GM18519 (cell line): ENCODE measurements around the gene DNAJB2.
"Not testable (repeated sequence)": the region's sequence is repeated elsewhere in the genome, so short reads cannot be mapped to it uniquely, and the experiment has no call there.

ENCODE experiments used
- ATAC-seq: cut with Tn5 transposase; IDR thresholded peaks from one replicate; pipeline ENCODE4 v1.9.1; 2021; ENCODE audit warnings: mild to moderate bottlenecking, moderate library complexity; ENCODE audit not compliant: unreplicated experiment, low FRiP score

DNAJB2 gene

DNA sequence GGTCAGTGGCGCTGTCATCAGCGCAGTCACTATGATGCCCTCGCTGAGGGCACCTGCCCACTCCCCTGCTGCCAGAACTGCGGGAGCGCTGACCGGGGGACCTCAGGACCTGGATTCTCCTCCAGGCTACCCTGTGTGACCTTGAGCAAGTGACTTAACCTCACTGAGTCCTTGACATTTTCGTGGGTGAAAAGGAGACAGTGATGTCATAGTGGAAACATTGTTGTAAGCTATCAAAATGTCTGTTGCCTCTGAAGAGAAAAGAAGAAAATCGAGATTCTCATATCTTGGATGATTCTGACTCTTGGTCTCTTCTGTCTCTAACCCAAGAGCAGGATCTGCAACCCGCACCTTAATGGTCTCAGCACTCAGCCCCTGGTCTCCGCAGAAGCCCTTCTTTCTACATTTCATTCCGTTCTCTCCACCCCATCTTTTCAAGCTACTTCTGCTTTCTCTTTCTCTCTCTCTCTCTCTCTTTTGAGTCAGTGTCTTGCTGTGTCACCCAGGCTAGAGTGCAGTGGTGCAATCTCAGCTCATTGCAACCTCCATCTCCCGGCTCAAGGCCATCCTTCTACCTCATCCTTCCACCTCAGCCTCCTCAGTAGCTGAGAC is 24.5 kb upstream of the DNAJB2 start:
- peak; percentile 25 for ATAC-seq

DNA sequence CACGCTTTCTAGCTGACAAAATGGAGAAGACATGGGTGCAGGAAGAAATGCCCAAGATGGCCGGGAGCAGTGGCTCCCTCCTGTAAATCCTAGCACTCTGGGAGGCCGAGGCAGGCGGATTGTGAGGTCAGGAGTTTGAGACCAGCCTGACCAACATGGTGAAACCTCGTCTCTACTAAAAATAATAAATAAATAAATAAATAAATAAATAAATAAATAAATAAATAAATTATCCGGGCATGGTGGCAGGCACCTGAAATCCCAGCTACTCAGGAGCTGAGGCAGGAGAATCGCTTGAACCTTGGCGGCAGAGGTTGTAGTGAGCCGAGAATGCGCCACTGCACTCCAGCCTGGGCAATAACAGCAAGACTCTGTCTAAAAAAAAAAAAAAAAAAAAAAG is 20.2 kb upstream of the DNAJB2 start:
- ATAC-seq: not testable (repeated sequence)

DNA sequence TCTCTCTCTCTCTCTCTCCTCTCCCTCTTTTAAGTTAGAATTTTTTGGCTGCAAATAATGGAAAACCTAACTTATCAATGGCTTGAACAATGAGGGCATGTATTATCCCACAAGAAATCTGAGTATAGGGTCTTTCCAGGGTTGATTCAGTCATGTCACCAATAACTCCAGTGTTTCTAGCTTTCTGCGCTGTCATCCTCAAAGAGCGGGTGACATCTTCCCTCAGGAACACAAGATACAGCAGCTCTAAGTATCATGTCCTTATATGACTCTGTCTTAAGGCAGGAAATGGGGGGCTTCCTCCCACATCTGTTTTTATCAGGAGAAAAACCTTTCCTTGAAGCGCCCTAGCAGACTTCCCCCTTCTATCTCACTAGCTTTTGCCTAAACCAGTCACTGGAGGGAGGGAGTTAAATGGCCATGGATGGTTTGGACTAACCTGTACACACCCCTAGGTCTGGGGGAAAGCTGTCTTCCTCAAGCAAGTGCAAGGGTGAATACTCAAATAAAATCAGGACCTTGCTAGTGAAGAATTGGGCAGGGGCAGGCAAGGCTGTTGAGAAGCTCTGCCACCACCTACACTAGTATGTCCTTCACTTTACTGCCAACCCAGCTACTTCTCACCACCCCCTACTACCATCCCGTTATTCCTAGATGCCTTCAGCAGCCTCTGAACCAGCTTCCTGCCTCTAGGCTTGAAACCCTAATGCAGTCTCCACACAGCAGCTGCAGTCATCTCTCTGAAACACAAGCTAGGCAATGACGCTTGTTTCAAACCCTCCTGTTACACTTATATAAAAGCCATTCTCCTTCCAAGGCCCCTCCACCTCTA is 17.9 kb upstream of the DNAJB2 start:
- no peak for ATAC-seq

DNA sequence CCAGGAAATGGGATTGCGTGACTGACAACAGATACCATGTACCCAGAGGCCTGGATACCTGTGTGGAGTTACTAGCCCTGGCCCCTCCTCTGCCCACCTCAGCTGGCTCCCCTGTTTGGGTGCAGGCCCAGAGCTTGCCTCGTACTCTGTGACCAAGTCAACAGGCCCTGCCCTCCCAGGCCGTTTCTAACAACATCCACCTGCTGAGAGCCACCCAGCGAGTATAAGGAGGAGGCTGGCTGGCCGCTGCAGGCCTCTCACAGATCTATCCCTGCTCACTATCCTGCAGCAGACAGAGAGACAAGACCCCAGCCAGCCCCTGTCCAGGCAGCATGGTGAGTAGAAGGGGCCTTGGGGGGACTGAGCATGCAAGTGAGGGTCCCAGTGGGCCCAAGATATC is 12.9 kb upstream of the DNAJB2 start:
- ATAC-seq: no peak

DNA sequence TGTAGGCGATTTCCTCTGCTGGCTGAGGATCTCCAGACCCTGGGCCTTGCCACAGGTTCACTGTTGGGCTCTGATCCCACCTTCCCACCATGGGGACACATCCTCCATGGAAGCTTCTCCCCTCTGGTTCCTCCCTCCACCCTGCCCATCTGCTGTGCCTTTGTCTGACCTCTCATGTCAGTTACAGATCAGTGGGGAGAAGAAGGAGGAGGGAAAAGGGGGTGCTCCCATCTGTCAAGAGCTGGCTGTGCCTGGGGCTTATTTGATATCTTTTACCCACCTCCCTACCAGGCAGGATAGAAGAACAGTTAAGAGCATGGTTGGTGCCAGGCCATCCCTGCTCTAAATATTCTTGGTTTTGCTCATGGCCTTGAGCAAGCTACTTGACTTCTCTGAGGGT is 12.3 kb upstream of the DNAJB2 start:
- ATAC-seq: no peak

DNA sequence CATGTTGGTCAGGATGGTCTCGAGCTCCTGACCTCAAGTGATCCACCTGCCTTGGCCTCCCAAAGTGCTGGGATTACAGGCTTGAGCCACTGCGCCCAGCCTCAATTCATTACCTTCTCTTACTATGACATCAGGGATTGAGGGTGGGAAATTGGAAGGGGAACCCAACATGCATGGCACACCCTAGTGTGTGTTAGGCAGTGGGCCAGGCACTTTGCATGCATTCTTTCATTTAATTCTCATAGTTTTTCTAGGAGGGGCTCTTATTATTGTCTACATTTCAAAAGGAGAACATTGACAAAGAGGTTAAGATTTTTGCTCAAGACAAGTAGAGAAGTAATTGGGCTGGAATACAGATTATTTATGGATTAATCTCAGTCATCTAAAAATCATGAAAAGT is 10.9 kb upstream of the DNAJB2 start:
- ATAC-seq: no peak

DNA sequence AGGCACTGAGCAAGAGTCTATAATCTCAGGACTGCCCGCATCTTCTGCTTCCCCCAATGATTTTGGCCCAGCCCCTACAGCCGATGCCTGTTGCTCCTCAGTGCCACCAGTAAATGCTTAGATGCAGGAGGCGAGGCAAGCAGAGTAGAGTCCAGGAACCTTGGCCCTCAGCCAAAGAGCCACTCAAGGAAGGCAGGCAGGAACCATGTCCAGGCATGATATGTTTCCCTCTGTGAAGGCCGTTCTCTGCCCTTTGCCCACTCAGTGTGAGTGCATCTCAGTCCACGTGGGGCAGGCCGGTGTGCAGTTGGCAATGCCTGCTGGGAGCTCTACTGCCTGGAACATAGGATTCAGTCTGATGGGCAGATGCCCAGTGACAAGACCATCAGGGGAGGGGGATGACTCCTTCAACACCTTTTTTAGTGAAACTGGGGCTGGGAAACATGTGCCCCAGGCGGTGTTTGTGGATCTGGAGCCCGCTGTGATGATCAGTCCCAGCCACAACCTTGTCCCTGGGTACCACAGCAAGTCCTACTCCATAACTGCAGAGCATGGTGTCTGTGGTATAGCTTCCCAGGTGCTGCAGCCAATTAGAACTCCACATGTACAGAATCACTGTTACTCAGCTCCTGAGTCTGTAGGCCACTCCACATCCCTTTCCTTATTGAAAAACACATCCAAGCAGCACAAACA is 9.7 kb upstream of the DNAJB2 start:
- ATAC-seq: no peak

DNA sequence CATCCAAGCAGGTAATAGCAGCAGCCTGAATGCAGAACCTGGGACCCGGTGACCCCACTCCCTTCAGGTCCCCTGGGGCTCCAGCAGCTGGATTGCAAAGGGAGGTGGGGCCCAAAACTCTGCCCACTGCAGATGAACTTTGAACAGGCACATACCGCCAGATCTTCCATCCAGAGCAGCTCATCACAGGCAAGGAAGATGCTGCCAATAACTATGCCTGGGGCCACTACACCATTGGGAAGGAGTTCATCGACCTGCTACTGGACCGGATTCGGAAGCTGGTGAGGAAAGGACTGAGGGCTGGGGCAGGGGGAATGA is 9.2 kb upstream of the DNAJB2 start:
- ATAC-seq: no peak

DNA sequence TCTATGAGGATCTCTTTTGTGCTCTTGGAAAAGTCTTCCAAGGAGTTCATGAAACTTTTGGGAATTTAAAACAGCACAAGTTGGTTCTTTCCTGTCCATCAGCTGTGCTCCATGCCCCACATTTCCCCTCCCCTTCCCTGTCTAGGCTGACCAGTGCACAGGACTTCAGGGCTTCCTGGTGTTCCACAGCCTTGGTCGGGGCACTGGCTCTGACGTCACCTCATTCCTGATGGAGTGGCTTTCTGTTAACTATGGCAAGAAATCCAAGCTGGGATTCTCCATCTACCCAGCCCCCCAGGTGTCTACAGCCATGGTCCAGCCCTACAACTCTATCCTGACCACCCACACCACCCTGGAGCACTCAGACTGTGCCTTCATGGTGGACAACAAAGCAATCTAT is 8.1 kb upstream of the DNAJB2 start:
- no peak for ATAC-seq

DNA sequence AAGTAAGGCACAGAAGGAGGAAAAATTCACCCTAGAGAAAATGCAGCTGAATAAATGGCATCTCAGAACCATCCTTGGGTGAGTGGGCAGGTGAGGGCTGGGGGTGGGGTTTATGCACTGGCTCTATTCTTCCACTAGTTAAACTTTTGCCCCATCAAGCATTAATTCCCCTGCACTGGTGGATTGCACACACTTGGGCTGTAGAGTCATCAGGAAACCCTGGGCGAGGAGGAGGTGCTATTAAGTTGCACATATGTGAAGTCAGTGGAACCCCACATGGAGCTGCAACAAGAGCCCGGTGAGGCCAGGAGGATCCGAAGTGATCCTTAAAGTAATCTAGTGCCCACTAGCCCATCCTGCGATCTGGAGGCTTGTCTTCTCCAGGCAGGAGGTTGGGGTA is 6.8 kb upstream of the DNAJB2 start:
- no peak for ATAC-seq

DNA sequence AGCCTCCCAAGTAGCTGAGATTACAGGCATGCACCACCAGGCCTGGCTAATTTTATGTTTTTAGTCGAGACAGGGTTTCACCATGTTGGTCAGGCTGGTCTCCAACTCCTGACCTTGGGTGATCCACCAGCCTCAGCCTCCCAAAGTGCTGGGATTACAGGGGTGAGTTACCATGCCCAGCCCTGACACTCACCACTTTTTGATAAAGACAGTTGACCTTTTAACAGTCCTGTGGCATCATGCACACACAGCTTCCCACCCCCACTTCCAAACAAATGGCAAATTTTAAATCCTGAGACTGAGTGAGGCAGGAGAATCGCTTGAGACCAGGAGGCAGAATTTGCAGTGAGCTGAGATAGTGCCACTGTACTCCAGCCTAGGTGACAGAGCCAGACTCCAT is 6.2 kb upstream of the DNAJB2 start:
- no peak for ATAC-seq

DNA sequence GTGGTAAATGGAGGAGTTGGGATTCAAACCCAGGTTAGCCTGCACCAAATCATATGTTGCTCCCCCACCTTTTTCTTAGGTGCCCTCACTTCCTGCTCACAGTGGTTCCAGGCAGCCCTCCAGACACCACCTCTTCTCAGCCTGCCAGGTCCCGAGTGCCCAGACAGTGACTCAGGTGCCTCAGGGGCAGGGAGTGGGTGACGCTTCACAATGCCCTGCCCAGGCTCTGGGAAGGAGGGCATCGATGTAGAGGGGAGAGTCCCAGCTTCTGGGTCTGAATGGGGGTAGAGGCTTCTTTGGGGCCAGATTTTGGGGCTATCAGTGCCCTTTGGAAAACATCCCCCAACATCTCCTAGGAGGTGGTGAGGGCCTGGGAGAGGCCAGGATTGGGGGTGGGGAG is 5.2 kb upstream of the DNAJB2 start:
- no peak for ATAC-seq

DNA sequence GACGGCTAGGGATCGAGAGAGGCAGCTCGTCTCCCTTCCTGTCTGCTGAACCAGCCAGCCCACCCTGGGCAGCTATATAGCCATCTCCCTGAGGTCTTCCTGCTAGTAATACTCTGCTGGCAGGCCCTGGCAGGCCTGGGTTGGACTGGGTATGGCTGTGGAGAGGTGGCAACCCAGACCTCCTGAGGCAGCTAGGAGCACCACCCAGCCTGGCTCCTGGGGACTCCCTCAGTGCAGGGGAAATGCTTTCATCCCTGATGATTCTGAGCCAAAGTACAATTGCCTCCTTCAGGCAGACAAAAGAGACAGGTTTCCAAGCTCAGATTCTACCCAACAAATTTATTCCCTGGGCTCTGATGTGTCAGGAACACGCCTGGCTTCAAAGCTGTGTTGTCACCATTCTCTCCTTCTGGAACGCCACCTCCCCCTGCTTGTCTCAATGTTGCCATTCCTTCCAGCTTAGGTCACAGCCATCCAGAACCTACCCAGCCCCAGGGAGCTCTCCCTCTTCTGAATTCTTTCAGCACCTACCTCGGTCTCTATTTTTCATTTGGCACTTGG is 4.7 kb upstream of the DNAJB2 start:
- ATAC-seq: no peak

DNA sequence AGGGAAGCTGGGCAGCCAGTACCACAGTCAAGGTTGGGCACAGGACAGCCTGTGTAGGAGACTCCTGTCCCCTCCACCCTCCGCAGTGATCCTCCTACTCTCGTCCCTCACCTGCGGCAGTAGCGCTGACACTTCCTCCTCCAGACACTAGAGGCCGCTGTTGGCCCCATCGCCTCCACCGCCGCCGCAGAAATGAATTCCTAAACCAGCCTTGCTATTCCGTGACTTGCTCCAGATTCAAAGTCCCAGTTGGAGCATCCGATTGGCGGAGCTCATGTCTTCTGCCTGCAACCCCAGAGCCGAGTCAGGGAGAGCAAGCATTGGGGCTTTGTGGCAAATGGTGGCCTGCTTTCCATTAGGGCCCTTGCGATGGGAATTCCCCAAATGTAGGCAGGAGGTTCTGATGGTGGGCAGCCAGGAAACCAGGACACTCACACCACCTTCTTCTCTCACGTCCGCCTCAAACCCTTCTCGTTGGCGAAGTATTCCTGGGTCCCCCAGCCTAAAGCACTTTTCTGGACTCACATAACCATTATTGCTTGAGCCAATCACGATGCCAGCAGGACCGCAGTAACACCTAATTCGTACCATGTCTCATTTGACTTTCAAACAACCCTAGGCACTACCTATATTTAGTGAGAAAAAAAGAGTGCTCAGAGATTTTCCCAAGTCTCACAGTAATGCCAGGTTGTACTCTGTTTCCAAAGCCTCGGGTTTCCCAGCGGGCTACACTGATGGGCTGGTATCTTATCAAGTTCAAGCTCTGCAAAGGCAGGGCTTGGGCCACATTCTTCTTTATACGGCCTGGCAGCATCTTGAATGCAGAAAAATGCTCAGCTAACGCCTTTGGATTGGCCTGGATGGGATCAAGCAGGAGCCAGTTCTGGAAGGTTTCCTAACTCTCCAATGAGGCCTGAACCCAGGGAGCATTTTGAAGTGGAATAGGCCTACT is 1.2 kb upstream of the DNAJB2 start:
- no peak for ATAC-seq

DNA sequence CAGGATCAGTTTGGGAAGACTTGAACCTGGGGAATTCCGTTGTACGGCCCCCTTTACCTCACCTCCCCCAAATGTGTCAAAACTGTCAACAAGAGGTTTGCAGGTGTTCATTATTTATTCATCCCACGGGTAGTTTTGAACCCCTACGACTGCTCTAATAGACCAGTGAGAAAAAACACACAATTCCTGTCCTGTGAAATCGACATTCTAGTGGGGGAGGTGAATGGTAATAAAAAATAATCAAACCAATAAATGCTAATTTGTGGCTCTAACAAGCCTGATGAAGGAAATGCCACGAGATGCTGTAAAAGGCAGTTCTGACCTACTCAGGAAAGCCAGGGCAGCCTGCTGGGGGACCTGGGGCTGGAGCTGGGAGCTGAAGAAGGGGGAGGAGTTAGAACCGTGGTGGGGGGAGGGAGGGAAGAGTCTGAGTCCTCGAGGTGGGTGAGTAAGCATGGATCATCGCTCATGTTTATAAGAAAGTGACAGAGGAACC is 463 bp upstream of the DNAJB2 start:
- ATAC-seq: no peak

DNA sequence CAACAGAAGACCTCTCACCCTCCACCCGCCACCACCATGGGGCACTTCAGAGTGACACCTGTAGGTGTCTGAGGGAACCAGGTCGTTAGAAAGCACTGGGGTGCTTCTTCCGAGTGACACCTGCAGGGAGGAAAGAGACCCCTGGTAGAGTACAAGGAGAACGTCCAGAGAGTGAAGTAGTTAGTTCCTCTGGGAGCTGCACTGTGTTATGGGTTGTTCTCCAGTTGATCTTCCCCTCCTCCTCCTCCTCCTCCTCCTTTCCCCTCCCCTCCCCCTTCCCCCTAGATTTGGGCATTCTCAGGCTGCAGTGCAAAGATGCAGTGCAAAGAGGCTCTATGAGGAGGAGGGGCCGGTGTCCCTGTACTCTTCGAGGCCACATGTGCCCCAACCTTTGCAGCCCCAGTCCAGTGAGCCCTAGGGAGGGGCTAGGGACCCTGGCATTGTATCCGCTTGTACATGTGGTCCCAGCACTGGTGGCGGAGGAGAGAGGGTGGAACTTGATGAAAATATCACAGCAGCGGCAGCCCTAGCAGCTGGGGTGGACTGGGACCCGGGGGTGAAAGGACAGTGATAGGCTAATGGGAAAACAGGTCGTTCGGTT is 850 bp downstream of the DNAJB2 start:
- no peak for ATAC-seq

DNA sequence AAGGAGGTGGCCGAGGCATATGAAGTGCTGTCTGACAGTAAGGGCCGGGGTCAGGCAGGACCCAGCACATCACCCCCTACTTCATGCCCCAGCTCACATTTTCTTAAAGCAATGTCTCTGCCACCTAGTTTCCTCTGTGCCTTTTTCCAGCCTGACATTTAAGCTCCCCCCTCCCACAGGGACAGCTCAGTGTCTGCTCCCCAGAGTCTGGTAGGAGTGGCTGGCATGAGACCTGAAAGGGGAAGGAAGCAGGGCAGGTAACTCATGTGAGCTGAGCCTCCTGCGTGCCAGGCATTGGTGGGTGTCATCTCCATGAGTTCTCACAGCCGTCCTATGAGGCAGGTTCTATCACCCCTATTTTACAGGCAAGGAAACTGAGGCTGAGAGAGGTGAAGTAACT is 1.5 kb downstream of the DNAJB2 start:
- ATAC-seq: no peak

DNA sequence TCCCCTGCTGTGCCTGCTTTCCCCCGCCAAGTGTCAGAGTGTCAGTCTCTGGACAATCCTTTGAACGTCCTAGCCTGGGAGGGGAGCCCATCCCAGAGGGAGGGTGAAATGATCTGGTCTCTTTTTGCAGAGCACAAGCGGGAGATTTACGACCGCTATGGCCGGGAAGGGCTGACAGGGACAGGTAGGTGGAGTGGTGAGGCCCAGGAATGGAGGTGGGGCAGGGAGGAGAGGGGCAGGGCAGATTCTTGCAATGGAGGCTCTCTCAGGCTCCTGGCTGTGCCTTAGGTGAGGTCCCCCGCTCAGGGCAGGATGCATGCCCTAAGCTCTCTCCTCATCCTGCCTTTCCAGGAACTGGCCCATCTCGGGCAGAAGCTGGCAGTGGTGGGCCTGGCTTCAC is 2.4 kb downstream of the DNAJB2 start:
- no peak for ATAC-seq

DNA sequence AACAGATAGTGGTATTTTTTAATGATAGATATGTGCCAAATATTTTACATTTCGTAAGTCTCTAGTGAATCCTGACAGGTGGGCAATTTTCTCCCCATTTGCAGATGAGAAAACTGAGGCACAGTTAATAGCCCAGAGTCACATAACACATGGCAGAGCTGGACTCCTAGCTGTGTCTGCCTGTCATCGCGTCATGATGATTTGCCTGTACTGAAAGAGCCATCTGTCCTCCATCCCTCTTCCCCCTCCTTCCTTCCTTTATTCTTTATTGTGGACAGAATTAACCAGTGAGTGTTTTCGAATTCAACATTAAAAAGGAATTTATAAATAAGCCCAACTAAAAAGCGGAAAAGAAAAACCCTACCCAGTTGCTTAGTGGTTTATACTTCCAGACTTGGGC is 3.2 kb downstream of the DNAJB2 start:
- no peak for ATAC-seq
